Stimulated activated memory B cell treated with anti-CD40 and anti-IgM and Interleukin-4, amounts not matched to agents 10 μg/mL and 1 μg/mL and 100 μg/mL, for 72 hours (primary cell): ENCODE results near the gene ARHGAP26.
A peak's percentile ranks its signal among the peaks of the same experiment; 100 is the strongest.

Experiments used
- ATAC-seq: fragments of 150-1000 bp; cut with Tn5 transposase; 2 replicates; pipeline ENCODE4 v1.10.0; 2021
- H3K27ac Mint-ChIP-seq: one replicate; pipeline ENCODE4 v1.8.0; 2022; ENCODE audit warnings: mild to moderate bottlenecking, mixed read lengths
- H3K27me3 Mint-ChIP-seq: one replicate; pipeline ENCODE4 v1.8.0; 2022; ENCODE audit warnings: mixed read lengths
- H3K36me3 Mint-ChIP-seq: one replicate; pipeline ENCODE4 v1.8.0; 2022; ENCODE audit warnings: mixed read lengths
- H3K4me1 Mint-ChIP-seq: one replicate; pipeline ENCODE4 v1.8.0; 2022; ENCODE audit warnings: mixed read lengths
- H3K4me3 Mint-ChIP-seq: one replicate; pipeline ENCODE4 v1.8.0; 2022; ENCODE audit warnings: mild to moderate bottlenecking, moderate library complexity, mixed read lengths
- H3K9me3 Mint-ChIP-seq: one replicate; pipeline ENCODE4 v1.8.0; 2022; ENCODE audit warnings: mixed read lengths

Gene ARHGAP26

DNA sequence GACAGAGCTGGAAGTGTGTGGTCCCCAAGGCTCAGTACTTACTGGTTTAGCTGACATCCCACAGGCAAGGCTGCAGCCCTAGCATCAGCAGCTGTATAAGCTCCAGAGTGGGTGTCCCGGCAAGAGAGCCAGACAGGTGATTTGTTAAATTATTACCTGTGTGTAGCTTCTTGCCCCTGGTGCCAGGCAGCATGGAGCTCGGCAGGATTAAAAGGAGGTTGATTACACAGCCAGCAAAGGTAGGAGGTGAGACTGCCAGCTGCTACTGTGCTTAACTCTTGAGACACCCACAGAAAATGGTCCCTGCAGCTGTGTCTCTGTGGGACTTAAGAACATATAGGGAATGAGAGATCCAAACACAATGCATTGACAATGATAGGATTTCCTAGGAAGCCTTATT, 54.2 kb downstream of the ARHGAP26 start:
- Mint-ChIP-seq H3K27ac (no peak overlapping the region), H3K4me3 (no peak overlapping the region), H3K9me3 (no peaks in the 10 kb centered on the region), H3K4me1 (peaks cover 12% of the 10 kb centered on the region), H3K36me3 (no peaks in the 10 kb centered on the region), H3K27me3 (no peaks in the 10 kb centered on the region)
- ATAC-seq = no peak

DNA sequence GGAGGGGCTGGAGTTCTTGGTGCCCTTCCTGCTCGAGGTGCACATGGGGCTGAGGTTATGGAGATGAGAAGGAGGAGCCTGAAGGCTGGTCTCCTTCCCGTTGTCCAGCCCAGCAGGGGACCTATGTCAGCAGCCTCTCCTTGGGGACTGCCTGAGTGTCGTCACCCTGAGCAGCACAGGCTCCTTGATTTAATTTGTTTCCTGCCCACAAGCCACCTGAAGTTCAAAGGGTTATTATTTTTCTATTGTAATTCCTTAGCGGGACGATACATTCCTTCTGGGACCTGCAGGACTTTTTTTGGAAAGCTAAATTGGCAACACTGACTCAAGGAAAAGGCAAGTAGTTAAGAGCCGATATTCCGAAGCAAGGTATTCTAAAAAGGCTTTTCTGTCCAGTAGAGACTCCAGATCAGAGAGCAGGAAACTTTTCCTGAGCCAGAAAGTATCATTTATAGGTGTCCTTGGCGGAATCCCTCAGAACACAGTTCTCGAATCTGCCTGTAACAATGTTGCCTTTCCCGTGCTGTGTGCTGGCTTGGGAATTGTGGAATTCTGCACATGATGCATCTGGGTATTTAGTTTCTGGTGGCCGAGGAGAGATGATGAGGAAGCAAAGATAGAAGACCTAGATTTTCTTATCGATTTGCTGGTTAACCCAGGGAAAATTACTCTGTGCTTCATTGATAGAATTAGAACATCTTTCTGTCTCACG, 55.4 kb downstream of the ARHGAP26 start:
- Mint-ChIP-seq H3K36me3 (no peaks in the 10 kb centered on the region), H3K27ac (no peak overlapping the region), H3K9me3 (no peaks in the 10 kb centered on the region), H3K4me1 (peaks cover 12% of the 10 kb centered on the region), H3K27me3 (no peaks in the 10 kb centered on the region), H3K4me3 (no peak overlapping the region)
- no peak for ATAC-seq

GRCh38 chr5:142826093-142826492, 55.9 kb downstream of the ARHGAP26 start:
- H3K27ac Mint-ChIP-seq = no peak overlapping the region
- ATAC-seq = no peak
- H3K27me3 Mint-ChIP-seq = no peaks in the 10 kb centered on the region
- no peak overlapping the region for H3K4me3 Mint-ChIP-seq
- no peaks in the 10 kb centered on the region for H3K36me3 Mint-ChIP-seq
- peaks cover 12% of the 10 kb centered on the region for H3K4me1 Mint-ChIP-seq
- no peaks in the 10 kb centered on the region for H3K9me3 Mint-ChIP-seq

GRCh38 chr5:142826741-142827492, 56.7 kb downstream of the ARHGAP26 start:
- H3K27me3 Mint-ChIP-seq = no peaks in the 10 kb centered on the region
- ATAC-seq = peak; percentile 27
- H3K4me3 Mint-ChIP-seq = no peak overlapping the region
- no peaks in the 10 kb centered on the region for H3K36me3 Mint-ChIP-seq
- no peak overlapping the region for H3K27ac Mint-ChIP-seq
- no peaks in the 10 kb centered on the region for H3K9me3 Mint-ChIP-seq
- peaks cover 12% of the 10 kb centered on the region for H3K4me1 Mint-ChIP-seq

DNA sequence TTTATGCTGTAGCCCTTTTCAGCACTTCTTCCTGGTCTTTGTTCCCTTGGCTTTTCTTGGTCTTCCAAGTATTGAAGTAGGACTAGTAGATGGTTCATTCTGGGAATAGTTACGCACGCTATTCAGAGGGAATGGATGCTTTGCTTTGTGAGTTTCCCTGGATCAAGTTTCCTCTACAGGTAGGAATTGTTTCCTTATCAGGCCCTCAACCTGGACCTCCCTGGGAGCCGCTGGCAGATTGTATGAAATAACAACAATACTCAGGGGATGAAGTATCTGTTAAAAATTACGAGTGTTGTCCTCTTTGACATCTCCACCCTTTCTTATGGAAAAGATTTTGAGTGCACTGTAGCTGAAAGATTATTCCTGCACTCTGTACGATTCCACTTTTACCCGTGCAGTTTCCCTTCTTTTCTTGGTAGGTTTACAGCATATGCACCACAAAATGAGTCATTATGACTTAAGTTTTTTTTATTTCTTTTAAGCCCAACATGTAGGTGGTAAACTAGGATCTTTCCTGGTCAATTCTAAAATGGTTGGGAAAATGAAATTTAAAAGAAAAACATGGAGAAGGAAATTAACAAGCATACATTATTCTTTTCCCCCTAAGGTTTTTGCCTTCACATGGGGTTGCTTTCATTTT, 57.9 kb downstream of the ARHGAP26 start:
- no peak for ATAC-seq
- peaks cover 7% of the 10 kb centered on the region for H3K4me1 Mint-ChIP-seq
- no peaks in the 10 kb centered on the region for H3K9me3 Mint-ChIP-seq
- no peak overlapping the region for H3K4me3 Mint-ChIP-seq
- no peak overlapping the region for H3K27ac Mint-ChIP-seq
- H3K27me3 Mint-ChIP-seq = no peaks in the 10 kb centered on the region
- no peaks in the 10 kb centered on the region for H3K36me3 Mint-ChIP-seq

GRCh38 chr5:142828797-142829535, 58.8 kb downstream of the ARHGAP26 start:
- ATAC-seq = no peak
- Mint-ChIP-seq H3K36me3 (no peaks in the 10 kb centered on the region), H3K4me3 (no peak overlapping the region), H3K27me3 (no peaks in the 10 kb centered on the region), H3K9me3 (no peaks in the 10 kb centered on the region), H3K27ac (no peak overlapping the region), H3K4me1 (peaks cover 7% of the 10 kb centered on the region)

- H3K27ac Mint-ChIP-seq = no peak overlapping the region
- H3K4me1 Mint-ChIP-seq = peaks cover 7% of the 10 kb centered on the region
- H3K27me3 Mint-ChIP-seq = no peaks in the 10 kb centered on the region
- H3K9me3 Mint-ChIP-seq = no peaks in the 10 kb centered on the region
- H3K4me3 Mint-ChIP-seq = no peak overlapping the region
- no peak for ATAC-seq
- H3K36me3 Mint-ChIP-seq = no peaks in the 10 kb centered on the region
Observed at GRCh38 chr5:142829801-142830220, 59.6 kb downstream of the ARHGAP26 start.

GRCh38 chr5:142830241-142831008, 60.2 kb downstream of the ARHGAP26 start:
- no peak overlapping the region for H3K27ac Mint-ChIP-seq
- no peak overlapping the region for H3K4me3 Mint-ChIP-seq
- ATAC-seq = no peak
- H3K9me3 Mint-ChIP-seq = no peaks in the 10 kb centered on the region
- H3K4me1 Mint-ChIP-seq = peaks cover 7% of the 10 kb centered on the region
- no peaks in the 10 kb centered on the region for H3K27me3 Mint-ChIP-seq
- H3K36me3 Mint-ChIP-seq = no peaks in the 10 kb centered on the region

GRCh38 chr5:142831009-142831383, 60.8 kb downstream of the ARHGAP26 start:
- Mint-ChIP-seq H3K27me3 (no peaks in the 10 kb centered on the region), H3K4me3 (no peak overlapping the region), H3K36me3 (no peaks in the 10 kb centered on the region), H3K27ac (no peak overlapping the region), H3K4me1 (peaks cover 7% of the 10 kb centered on the region), H3K9me3 (no peaks in the 10 kb centered on the region)
- no peak for ATAC-seq

- peaks cover 2% of the 10 kb centered on the region for H3K4me1 Mint-ChIP-seq
- H3K9me3 Mint-ChIP-seq = no peaks in the 10 kb centered on the region
- no peaks in the 10 kb centered on the region for H3K27me3 Mint-ChIP-seq
- no peak overlapping the region for H3K4me3 Mint-ChIP-seq
- no peaks in the 10 kb centered on the region for H3K36me3 Mint-ChIP-seq
- ATAC-seq = no peak
- no peak overlapping the region for H3K27ac Mint-ChIP-seq
Observed at GRCh38 chr5:142832263-142832662, 62.1 kb downstream of the ARHGAP26 start.

- H3K36me3 Mint-ChIP-seq = no peaks in the 10 kb centered on the region
Observed at GRCh38 chr5:142833517-142834449, 63.6 kb downstream of the ARHGAP26 start.

GRCh38 chr5:142834504-142834903, 64.3 kb downstream of the ARHGAP26 start:
- no peak overlapping the region for H3K27ac Mint-ChIP-seq
- ATAC-seq = no peak
- H3K9me3 Mint-ChIP-seq = no peaks in the 10 kb centered on the region
- H3K27me3 Mint-ChIP-seq = no peaks in the 10 kb centered on the region
- H3K4me1 Mint-ChIP-seq = no peaks in the 10 kb centered on the region
- H3K36me3 Mint-ChIP-seq = no peaks in the 10 kb centered on the region
- H3K4me3 Mint-ChIP-seq = no peak overlapping the region

More at GRCh38 chr5:142833517-142834449, 63.6 kb downstream of the ARHGAP26 start:
- H3K4me1 Mint-ChIP-seq = no peaks in the 10 kb centered on the region
- H3K9me3 Mint-ChIP-seq = no peaks in the 10 kb centered on the region
- H3K27ac Mint-ChIP-seq = no peak overlapping the region
- no peaks in the 10 kb centered on the region for H3K27me3 Mint-ChIP-seq
- H3K4me3 Mint-ChIP-seq = no peak overlapping the region
- ATAC-seq = no peak

- Mint-ChIP-seq H3K27ac (no peak overlapping the region), H3K36me3 (no peaks in the 10 kb centered on the region), H3K9me3 (no peaks in the 10 kb centered on the region), H3K27me3 (no peaks in the 10 kb centered on the region), H3K4me3 (no peak overlapping the region), H3K4me1 (no peaks in the 10 kb centered on the region)
- ATAC-seq = no peak
Observed at GRCh38 chr5:142835540-142835939, 65.4 kb downstream of the ARHGAP26 start.

DNA sequence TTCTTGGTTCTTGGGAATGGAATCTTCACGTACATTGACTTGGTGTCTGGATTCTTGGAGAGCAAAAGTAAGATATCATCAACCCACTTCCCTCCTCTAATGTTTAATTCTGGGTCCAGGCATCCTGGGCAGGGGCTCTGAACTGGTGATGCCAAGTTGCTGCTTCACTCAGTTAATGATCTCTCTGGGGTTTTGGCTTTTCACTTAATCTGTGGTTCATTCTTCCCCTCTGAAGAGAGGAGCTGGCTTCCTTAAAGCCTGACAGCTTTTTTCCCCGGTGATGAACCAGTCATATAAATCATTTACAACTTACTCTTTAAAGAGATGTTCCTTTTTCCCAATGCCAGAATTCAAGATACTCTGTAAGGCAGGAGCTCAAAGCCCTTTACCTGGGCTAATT, 65.9 kb downstream of the ARHGAP26 start:
- Mint-ChIP-seq H3K27ac (no peak overlapping the region), H3K27me3 (no peaks in the 10 kb centered on the region), H3K4me1 (no peaks in the 10 kb centered on the region), H3K4me3 (no peak overlapping the region), H3K36me3 (no peaks in the 10 kb centered on the region), H3K9me3 (no peaks in the 10 kb centered on the region)
- no peak for ATAC-seq
